A673 (cell line): ENCODE measurements around the gene FAM120B. TPM values are rescaled to one million over a fixed set of nuclear protein-coding genes. Genes with fewer than 3 reads are reported as not detected.

Experiments
- BruUV-seq: library from RNA; stranded (reverse); fragments of 400-500 nt; replicated peaks from 2 replicates; lab custom pipeline; 2021; lab: Mats Ljungman, UMichigan
- CTCF ChIA-PET: fragments of 300-600 bp; sonication (Branson Sonifier 250); formaldehyde crosslinking; loops from one replicate; lab custom pipeline; 2022; ENCODE audit warnings: antibody characterized with exemption; lab: Charles Lee
- POLR2A ChIA-PET: fragments of 300-600 bp; sonication (Branson Sonifier 250); formaldehyde crosslinking; loops from one replicate; lab custom pipeline; 2022; ENCODE audit warnings: antibody characterized with exemption; ENCODE audit not compliant: low non-redundant PET; lab: Charles Lee
- DNase-seq: peaks from one replicate; pipeline ENCODE4 v3.0.0-alpha.2; 2015; ENCODE audit warnings: low spot score
- H3K27ac ChIP-seq: fragments of 200-600 bp; sonication (generic); 2 replicates; pipeline ENCODE4 v1.5.1; 2016; ENCODE audit warnings: mixed run types, low read depth, mild to moderate bottlenecking, mixed read lengths, antibody characterized with exemption, low read length; ENCODE audit not compliant: poor library complexity, severe bottlenecking
- H3K27me3 ChIP-seq: fragments of 200-600 bp; sonication (generic); replicated peaks from 2 replicates; pipeline ENCODE4 v1.6.1; 2017; ENCODE audit warnings: mixed run types, low read depth, mild to moderate bottlenecking, mixed read lengths, antibody characterized with exemption, low read length; ENCODE audit not compliant: insufficient read depth, poor library complexity
- H3K36me3 ChIP-seq: fragments of 200-600 bp; sonication (generic); 2 replicates; pipeline ENCODE4 v1.6.1; 2016; ENCODE audit warnings: mixed run types, mild to moderate bottlenecking, mixed read lengths, antibody characterized with exemption, low read length; ENCODE audit not compliant: insufficient read depth, poor library complexity, severe bottlenecking
- H3K4me1 ChIP-seq: fragments of 200-600 bp; sonication (generic); 2 replicates; pipeline ENCODE4 v1.6.1; 2017; ENCODE audit warnings: mixed run types, mild to moderate bottlenecking, mixed read lengths, antibody characterized with exemption, low read length; ENCODE audit not compliant: insufficient read depth, poor library complexity, severe bottlenecking
- H3K4me3 ChIP-seq: fragments of 200-600 bp; sonication (generic); 2 replicates; pipeline ENCODE4 v1.5.1; 2016; ENCODE audit warnings: low read depth, mixed run types, mild to moderate bottlenecking, mixed read lengths, low read length; ENCODE audit not compliant: poor library complexity, severe bottlenecking
- H3K9me3 ChIP-seq: fragments of 200-600 bp; sonication (generic); 2 replicates; pipeline ENCODE4 v1.6.1; 2016; ENCODE audit warnings: mixed run types, low read depth, mild to moderate bottlenecking, mixed read lengths, antibody characterized with exemption, low read length; ENCODE audit not compliant: poor library complexity, severe bottlenecking
- CTCF ChIP-seq: fragments of 300-800, 200-600 bp; sonication (generic); conservative IDR thresholded peaks from 2 replicates; pipeline ENCODE4 v1.5.1; 2017; ENCODE audit warnings: low read depth, mild to moderate bottlenecking, antibody characterized with exemption, low read length, moderate library complexity, mixed read lengths
- EZH2 ChIP-seq: fragments of 200-600 bp; sonication (generic); IDR thresholded peaks from 2 replicates; pipeline ENCODE4 v1.6.1; 2017; ENCODE audit warnings: borderline replicate concordance, low read depth, mild to moderate bottlenecking, mixed read lengths, antibody characterized with exemption, low read length; ENCODE audit not compliant: poor library complexity, severe bottlenecking
- intact Hi-C: fragments of 100-400 bp; cut with micrococcal nuclease; formaldehyde crosslinking; loops from one replicate; pipeline ENCODE4 v1.10.0; 2022; ENCODE audit not compliant: unreplicated experiment
- total RNA-seq: library from RNA; stranded (reverse); gene quantifications from 2 replicates; pipeline ENCODE4 v1.2.3, GENCODE V29; 2021

FAM120B gene
- total RNA-seq, 1 experiment from 2014 or later, result 31.6 TPM

- Histone ChIP-seq H3K36me3 (no peaks in the 10 kb centered on the region), H3K27ac (no peak overlapping the region), H3K9me3 (no peaks in the 10 kb centered on the region), H3K4me1 (no peaks in the 10 kb centered on the region), H3K27me3 (peaks cover 7% of the 10 kb centered on the region), H3K4me3 (no peak overlapping the region)
- BruUV-seq, result no TSS peak
- no peak for DNase-seq
- intact Hi-C loops, result no loop called here
- ChIA-PET CTCF (no interaction called here), POLR2A (no interaction called here)
- TF ChIP-seq CTCF, result no peak
- TF ChIP-seq EZH2, result no peak
Observed at GRCh38 chr6:170435766-170436165, 129.2 kb downstream of the FAM120B start.

GRCh38 chr6:170436209-170436809 lies 129.8 kb downstream of the FAM120B start:
- no TSS peak for BruUV-seq
- ChIA-PET POLR2A (no interaction called here), CTCF (no interaction called here)
- TF ChIP-seq CTCF (no peak), EZH2 (no peak)
- no peaks in the 10 kb centered on the region for H3K4me1 ChIP-seq
- no peak overlapping the region for H3K4me3 ChIP-seq
- no peak overlapping the region for H3K27ac ChIP-seq
- intact Hi-C loops, result no loop called here
- H3K9me3 ChIP-seq, result no peaks in the 10 kb centered on the region
- peaks cover 7% of the 10 kb centered on the region for H3K27me3 ChIP-seq
- no peaks in the 10 kb centered on the region for H3K36me3 ChIP-seq
- DNase-seq, result no peak

- H3K27ac ChIP-seq, result no peak overlapping the region
Observed at GRCh38 chr6:170437719-170438401, 131.3 kb downstream of the FAM120B start.

More at GRCh38 chr6:170437719-170438401, 131.3 kb downstream of the FAM120B start:
- no peaks in the 10 kb centered on the region for H3K4me1 ChIP-seq
- CTCF ChIA-PET, result no interaction called here
- POLR2A ChIA-PET, result no interaction called here
- intact Hi-C loops, result no loop called here
- no peak for DNase-seq
- no peaks in the 10 kb centered on the region for H3K36me3 ChIP-seq
- no peaks in the 10 kb centered on the region for H3K9me3 ChIP-seq
- BruUV-seq, result no TSS peak
- H3K4me3 ChIP-seq, result peak overlapping the region; percentile 21
- H3K27me3 ChIP-seq, result no peaks in the 10 kb centered on the region
- TF ChIP-seq CTCF (no peak), EZH2 (no peak)
